Endothelial cell of umbilical vein (primary cell): ENCODE measurements around the gene MDGA2.

Experiments used
- EZH2 ChIP-seq: IDR thresholded peaks from 2 replicates; pipeline ENCODE4 v1.6.1; 2012; ENCODE audit warnings: borderline replicate concordance, low read depth, mild to moderate bottlenecking, moderate library complexity, low read length, inconsistent platforms; ENCODE audit not compliant: severe bottlenecking
- POLR2A ChIP-seq: IDR thresholded peaks from 2 replicates; pipeline ENCODE4 v1.6.1; 2012; ENCODE audit warnings: low read depth, mild to moderate bottlenecking, control low read depth, low read length
- TF ChIP-seq, protein P1 (sequence below), 2 donors: IDR thresholded peaks; 1 replicate in 1 of 2; 2 replicates in 1 of 2; pipeline ENCODE4 v1.5.1; 2011; ENCODE audit warnings: low read length in 2 of 2, mild to moderate bottlenecking in 2 of 2, moderate library complexity in 2 of 2, control low read depth in 1 of 2, inconsistent platforms in 1 of 2, low read depth in 1 of 2; ENCODE audit not compliant: insufficient read depth in 1 of 2; ENCODE audit errors: extremely low read depth in 1 of 2
- TF ChIP-seq, protein P2 (sequence below): IDR thresholded peaks from 2 replicates; pipeline ENCODE4 v1.6.1; 2011; ENCODE audit not compliant: insufficient read depth, insufficient read length

DNA sequence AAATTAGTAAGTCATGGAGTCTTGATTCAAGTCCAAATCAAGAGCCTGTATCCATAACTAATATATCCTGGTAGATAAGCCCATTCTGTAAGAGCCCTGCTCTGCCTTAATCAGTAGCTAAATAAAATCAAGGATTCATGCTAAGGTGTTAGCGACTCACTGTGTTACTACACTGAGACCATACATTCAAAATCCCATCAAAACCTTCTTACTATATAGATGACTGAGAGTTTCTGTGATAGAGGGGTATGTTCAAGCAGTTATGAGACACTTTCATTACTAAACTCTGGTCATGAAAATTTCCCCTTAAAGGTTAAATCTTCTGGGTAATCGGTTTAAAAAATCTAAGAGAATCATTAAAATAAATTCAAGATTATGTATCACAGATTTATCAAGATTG lies 78.5 kb downstream of the MDGA2 start:
- TF ChIP-seq, protein P1, sequence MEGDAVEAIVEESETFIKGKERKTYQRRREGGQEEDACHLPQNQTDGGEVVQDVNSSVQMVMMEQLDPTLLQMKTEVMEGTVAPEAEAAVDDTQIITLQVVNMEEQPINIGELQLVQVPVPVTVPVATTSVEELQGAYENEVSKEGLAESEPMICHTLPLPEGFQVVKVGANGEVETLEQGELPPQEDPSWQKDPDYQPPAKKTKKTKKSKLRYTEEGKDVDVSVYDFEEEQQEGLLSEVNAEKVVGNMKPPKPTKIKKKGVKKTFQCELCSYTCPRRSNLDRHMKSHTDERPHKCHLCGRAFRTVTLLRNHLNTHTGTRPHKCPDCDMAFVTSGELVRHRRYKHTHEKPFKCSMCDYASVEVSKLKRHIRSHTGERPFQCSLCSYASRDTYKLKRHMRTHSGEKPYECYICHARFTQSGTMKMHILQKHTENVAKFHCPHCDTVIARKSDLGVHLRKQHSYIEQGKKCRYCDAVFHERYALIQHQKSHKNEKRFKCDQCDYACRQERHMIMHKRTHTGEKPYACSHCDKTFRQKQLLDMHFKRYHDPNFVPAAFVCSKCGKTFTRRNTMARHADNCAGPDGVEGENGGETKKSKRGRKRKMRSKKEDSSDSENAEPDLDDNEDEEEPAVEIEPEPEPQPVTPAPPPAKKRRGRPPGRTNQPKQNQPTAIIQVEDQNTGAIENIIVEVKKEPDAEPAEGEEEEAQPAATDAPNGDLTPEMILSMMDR (IDR thresholded peaks at IDR 0.05; ENCODE audit: extremely low read depth in 1 of 2, insufficient read depth in 1 of 2, low read depth in 1 of 2, low read length in 2 of 2), result no peak
- TF ChIP-seq, protein P2, sequence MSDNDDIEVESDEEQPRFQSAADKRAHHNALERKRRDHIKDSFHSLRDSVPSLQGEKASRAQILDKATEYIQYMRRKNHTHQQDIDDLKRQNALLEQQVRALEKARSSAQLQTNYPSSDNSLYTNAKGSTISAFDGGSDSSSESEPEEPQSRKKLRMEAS, result no peak
- TF ChIP-seq POLR2A (no peak), EZH2 (no peak)
